ENCODE data around the gene C1orf167. TPM values are rescaled to one million over a fixed set of nuclear protein-coding genes. Genes with fewer than 3 reads are reported as not detected.
A peak's percentile ranks its signal among the peaks of the same experiment; 100 is the strongest.

C1orf167 gene
- total RNA-seq, 3 donors from 2014 or later: 0.60 TPM; not detected in 2

- H3K4me1 ChIP-seq (ENCODE audit: low read depth): peaks cover 32% of the 10 kb centered on the region
- H3K9me3 ChIP-seq: no peaks in the 10 kb centered on the region
- TF ChIP-seq, protein P1, sequence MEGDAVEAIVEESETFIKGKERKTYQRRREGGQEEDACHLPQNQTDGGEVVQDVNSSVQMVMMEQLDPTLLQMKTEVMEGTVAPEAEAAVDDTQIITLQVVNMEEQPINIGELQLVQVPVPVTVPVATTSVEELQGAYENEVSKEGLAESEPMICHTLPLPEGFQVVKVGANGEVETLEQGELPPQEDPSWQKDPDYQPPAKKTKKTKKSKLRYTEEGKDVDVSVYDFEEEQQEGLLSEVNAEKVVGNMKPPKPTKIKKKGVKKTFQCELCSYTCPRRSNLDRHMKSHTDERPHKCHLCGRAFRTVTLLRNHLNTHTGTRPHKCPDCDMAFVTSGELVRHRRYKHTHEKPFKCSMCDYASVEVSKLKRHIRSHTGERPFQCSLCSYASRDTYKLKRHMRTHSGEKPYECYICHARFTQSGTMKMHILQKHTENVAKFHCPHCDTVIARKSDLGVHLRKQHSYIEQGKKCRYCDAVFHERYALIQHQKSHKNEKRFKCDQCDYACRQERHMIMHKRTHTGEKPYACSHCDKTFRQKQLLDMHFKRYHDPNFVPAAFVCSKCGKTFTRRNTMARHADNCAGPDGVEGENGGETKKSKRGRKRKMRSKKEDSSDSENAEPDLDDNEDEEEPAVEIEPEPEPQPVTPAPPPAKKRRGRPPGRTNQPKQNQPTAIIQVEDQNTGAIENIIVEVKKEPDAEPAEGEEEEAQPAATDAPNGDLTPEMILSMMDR (IDR thresholded peaks at IDR 0.05): no peak
- H3K36me3 ChIP-seq (ENCODE audit: low read depth): no peaks in the 10 kb centered on the region
- DNase-seq (peak in 1 of 3 donors; percentile 22), ATAC-seq (no peak)
- no peak overlapping the region for H3K4me3 ChIP-seq
- intact Hi-C loops (cut with DNase I, micrococcal nuclease): no loop called here
These were observed 28.3 kb downstream of the C1orf167 start for GRCh38 chr1:11790101-11790879.

- H3K4me3 ChIP-seq: no peak overlapping the region
- no peaks in the 10 kb centered on the region for H3K9me3 ChIP-seq
- peak; percentile 70 to 85 (median 82) for DNase-seq
- no peaks in the 10 kb centered on the region for H3K36me3 ChIP-seq (ENCODE audit: low read depth)
- TF ChIP-seq, protein P1 (IDR thresholded peaks at IDR 0.05): no peak
- peak; percentile 87 for ATAC-seq
- intact Hi-C loops (cut with DNase I, micrococcal nuclease): no loop called here
- H3K4me1 ChIP-seq (ENCODE audit: low read depth): peaks cover 29% of the 10 kb centered on the region
These were observed 29.1 kb downstream of the C1orf167 start for GRCh38 chr1:11790880-11791715.

GRCh38 chr1:11792106-11792505, 30.1 kb downstream of the C1orf167 start:
- Histone ChIP-seq H3K36me3 (ENCODE audit: low read depth) (no peaks in the 10 kb centered on the region), H3K9me3 (no peaks in the 10 kb centered on the region), H3K4me1 (ENCODE audit: low read depth) (peaks cover 27% of the 10 kb centered on the region), H3K4me3 (no peak overlapping the region)
- intact Hi-C loops (cut with DNase I, micrococcal nuclease): no loop called here
- no peak for ATAC-seq
- TF ChIP-seq, protein P1 (IDR thresholded peaks at IDR 0.05): no peak
- DNase-seq: peak in 1 of 3 donors; percentile 21

GRCh38 chr1:11793819-11794218, 31.8 kb downstream of the C1orf167 start:
- Histone ChIP-seq H3K36me3 (ENCODE audit: low read depth) (no peaks in the 10 kb centered on the region), H3K4me1 (ENCODE audit: low read depth) (peaks cover 11% of the 10 kb centered on the region), H3K4me3 (no peak overlapping the region), H3K9me3 (no peaks in the 10 kb centered on the region)
- DNase-seq (no peak), ATAC-seq (no peak)
- intact Hi-C loops (cut with DNase I, micrococcal nuclease): no loop called here
- TF ChIP-seq, protein P1 (IDR thresholded peaks at IDR 0.05): no peak

GRCh38 chr1:11794446-11795237, 32.6 kb downstream of the C1orf167 start:
- Histone ChIP-seq H3K36me3 (ENCODE audit: low read depth) (no peaks in the 10 kb centered on the region), H3K9me3 (no peaks in the 10 kb centered on the region), H3K4me3 (no peak overlapping the region), H3K4me1 (ENCODE audit: low read depth) (peaks cover 8% of the 10 kb centered on the region)
- no peak for ATAC-seq
- TF ChIP-seq, protein P1 (IDR thresholded peaks at IDR 0.05): no peak
- DNase-seq: no peak
- intact Hi-C loops (cut with DNase I, micrococcal nuclease): no loop called here
